Endothelial cell of umbilical vein (primary cell): ENCODE data around the gene A1BG. TPM values are rescaled to one million over a fixed set of nuclear protein-coding genes. Genes with fewer than 3 reads are reported as not detected.

Experiments
- BruUV-seq: library from RNA; stranded (reverse); fragments of 400-500 nt; replicated peaks from 2 replicates; lab custom pipeline; 2021; lab: Mats Ljungman, UMichigan
- CTCF ChIA-PET: fragments of 300-600, 350-600 bp; sonication (Branson Sonifier 250); formaldehyde crosslinking; loops from one replicate; lab custom pipeline; 2021; ENCODE audit warnings: antibody characterized with exemption, inconsistent platforms; lab: Charles Lee
- POLR2A ChIA-PET: fragments of 300-600, 350-600 bp; sonication (Branson Sonifier 250); formaldehyde crosslinking; loops from one replicate; lab custom pipeline; 2021; ENCODE audit warnings: antibody characterized with exemption, inconsistent platforms; lab: Charles Lee
- DNase-seq: peaks from one replicate; pipeline ENCODE4 v3.0.0-alpha.2; 2011; ENCODE audit warnings: low read depth, low spot score
- FAIRE-seq: peaks from 2 replicates; lab custom pipeline; 2011; peaks lifted over from hg19 to GRCh38; lab: Jason Lieb, UNC
- H2AFZ ChIP-seq: 2 replicates; pipeline ENCODE4 v1.6.0; 2012; ENCODE audit warnings: low read depth, low read length, control low read depth, inconsistent platforms
- H3K27ac ChIP-seq: 2 replicates; pipeline ENCODE4 v1.5.1; 2011; ENCODE audit warnings: low read depth, mild to moderate bottlenecking, control low read depth, low read length, moderate library complexity; ENCODE audit not compliant: insufficient read depth
- H3K27me3 ChIP-seq, 2 experiments: 2 replicates each; pipeline versions ENCODE4 v1.6.0 to v1.6.1; 2011; ENCODE audit warnings: low read length in 2 of 2, mixed read lengths in 1 of 2; ENCODE audit not compliant: control insufficient read depth in 2 of 2, insufficient read depth in 2 of 2
- H3K36me3 ChIP-seq, 2 experiments: 2 replicates in 1 of 2; 3 replicates in 1 of 2; pipeline ENCODE4 v1.5.1; 2011; ENCODE audit warnings: low read length in 2 of 2, mild to moderate bottlenecking in 1 of 2, moderate library complexity in 1 of 2; ENCODE audit not compliant: control insufficient read depth in 2 of 2, insufficient read depth in 2 of 2; ENCODE audit errors: extremely low read depth in 1 of 2
- H3K4me1 ChIP-seq: 3 replicates; pipeline ENCODE4 v1.5.1; 2011; ENCODE audit warnings: mild to moderate bottlenecking, low read length; ENCODE audit not compliant: control insufficient read depth, insufficient read depth; ENCODE audit errors: extremely low read depth
- H3K4me2 ChIP-seq: 2 replicates; pipeline ENCODE4 v1.6.1; 2011; ENCODE audit warnings: low read length, control low read depth, mixed read lengths; ENCODE audit not compliant: insufficient read depth
- H3K4me3 ChIP-seq, 3 experiments: fragments of 200-600 bp in 1 of 3; sonication (generic), shearing (Covaris generic) in 1 of 3; replicated peaks in 1 of 3; 2 replicates each; pipeline ENCODE4 v1.5.1; 2011 to 2016; ENCODE audit warnings: control low read depth in 3 of 3, low read length in 3 of 3, mild to moderate bottlenecking in 2 of 3, inconsistent platforms in 1 of 3, low read depth in 1 of 3, moderate library complexity in 1 of 3; ENCODE audit not compliant: insufficient read depth in 1 of 3
- H3K79me2 ChIP-seq: 2 replicates; pipeline ENCODE4 v1.6.0; 2012; ENCODE audit warnings: low read length, inconsistent platforms; ENCODE audit not compliant: control insufficient read depth, insufficient read depth
- H3K9ac ChIP-seq: replicated peaks from 2 replicates; pipeline ENCODE3; 2011; ENCODE audit warnings: low read length, control low read depth; ENCODE audit not compliant: insufficient read depth; ENCODE audit errors: extremely low read depth
- H3K9me1 ChIP-seq: replicated peaks from 3 replicates; pipeline ENCODE4 v1.6.0; 2011; ENCODE audit warnings: mild to moderate bottlenecking, low read length; ENCODE audit not compliant: control insufficient read depth, insufficient read depth; ENCODE audit errors: extremely low read depth
- H3K9me3 ChIP-seq: replicated peaks from 2 replicates; pipeline ENCODE4 v1.5.1; 2012; ENCODE audit warnings: low read length, inconsistent platforms; ENCODE audit not compliant: control insufficient read depth, insufficient read depth
- H4K20me1 ChIP-seq: replicated peaks from 2 replicates; pipeline ENCODE3; 2011; ENCODE audit warnings: mild to moderate bottlenecking, low read length; ENCODE audit not compliant: control insufficient read depth, insufficient read depth; ENCODE audit errors: extremely low read depth
- EZH2 ChIP-seq: IDR thresholded peaks from 2 replicates; pipeline ENCODE4 v1.6.1; 2012; ENCODE audit warnings: borderline replicate concordance, low read depth, mild to moderate bottlenecking, moderate library complexity, low read length, inconsistent platforms; ENCODE audit not compliant: severe bottlenecking
- FOS ChIP-seq: IDR thresholded peaks from 2 replicates; pipeline ENCODE4 v1.6.1; 2011; ENCODE audit warnings: mild to moderate bottlenecking, low read length, moderate library complexity, borderline replicate concordance; ENCODE audit not compliant: insufficient read depth
- GATA2 ChIP-seq: IDR thresholded peaks from 2 replicates; pipeline ENCODE4 v1.7.0; 2011; ENCODE audit warnings: low read depth, mild to moderate bottlenecking, moderate library complexity, mixed read lengths, low read length; ENCODE audit not compliant: insufficient read length, insufficient read depth
- JUN ChIP-seq: IDR thresholded peaks from 2 replicates; pipeline ENCODE4 v1.6.1; 2011; ENCODE audit warnings: borderline replicate concordance, low read depth; ENCODE audit not compliant: insufficient read length, insufficient read depth
- MYC ChIP-seq: IDR thresholded peaks from one replicate; pipeline ENCODE4 v1.6.1; 2011; ENCODE audit warnings: mild to moderate bottlenecking, low read depth, low read length
- POLR2A ChIP-seq: IDR thresholded peaks from 2 replicates; pipeline ENCODE4 v1.6.1; 2012; ENCODE audit warnings: low read depth, mild to moderate bottlenecking, control low read depth, low read length
- POLR2AphosphoS5 ChIP-seq: IDR thresholded peaks from 2 replicates; pipeline ENCODE4 v1.6.1; 2012; ENCODE audit warnings: low read depth, mild to moderate bottlenecking, control low read depth, low read length, moderate library complexity; ENCODE audit not compliant: insufficient read depth
- dilution Hi-C: fragments of 300-500 bp; cut with MboI; formaldehyde crosslinking; loops from one replicate; pipeline ENCODE4 v1.15.0; 2019; ENCODE audit warnings: low sequenced_read_pairs; ENCODE audit not compliant: extremely low pct_ligation_motif_present
- intact Hi-C: fragments of 100-400 bp; cut with micrococcal nuclease; formaldehyde crosslinking; loops from one replicate; pipeline ENCODE4 v1.10.0; 2022
- polyA plus RNA-seq, 4 experiments: library from polyadenylated mRNA; depleted of rRNA in 3 of 4; stranded (reverse) in 3 of 4; unstranded in 1 of 4; fragments of >200 nt; gene quantifications; 2 replicates each; pipeline versions ENCODE4 v1.2.1 to v1.2.3, GENCODE V29; 2011 to 2012; ENCODE audit warnings: missing spikeins in 1 of 4
- total RNA-seq: library from RNA; stranded (reverse); gene quantifications from 2 replicates; pipeline ENCODE4 v1.2.3, GENCODE V29; 2021
- TF ChIP-seq, protein P1 (sequence below): IDR thresholded peaks from 2 replicates; pipeline ENCODE4 v1.6.1; 2011; ENCODE audit not compliant: insufficient read depth, insufficient read length
- TF ChIP-seq, protein P2 (sequence below), 2 donors: IDR thresholded peaks; 1 replicate in 1 of 2; 2 replicates in 1 of 2; pipeline ENCODE4 v1.5.1; 2011; ENCODE audit warnings: low read length in 2 of 2, mild to moderate bottlenecking in 2 of 2, moderate library complexity in 2 of 2, control low read depth in 1 of 2, inconsistent platforms in 1 of 2, low read depth in 1 of 2; ENCODE audit not compliant: insufficient read depth in 1 of 2; ENCODE audit errors: extremely low read depth in 1 of 2

Gene A1BG
- total and polyA plus RNA-seq, 2 donors (not counting 3 experiments of a cell fraction or from before 2014, with no cell fraction given): 2.3 to 3.7 TPM

DNA sequence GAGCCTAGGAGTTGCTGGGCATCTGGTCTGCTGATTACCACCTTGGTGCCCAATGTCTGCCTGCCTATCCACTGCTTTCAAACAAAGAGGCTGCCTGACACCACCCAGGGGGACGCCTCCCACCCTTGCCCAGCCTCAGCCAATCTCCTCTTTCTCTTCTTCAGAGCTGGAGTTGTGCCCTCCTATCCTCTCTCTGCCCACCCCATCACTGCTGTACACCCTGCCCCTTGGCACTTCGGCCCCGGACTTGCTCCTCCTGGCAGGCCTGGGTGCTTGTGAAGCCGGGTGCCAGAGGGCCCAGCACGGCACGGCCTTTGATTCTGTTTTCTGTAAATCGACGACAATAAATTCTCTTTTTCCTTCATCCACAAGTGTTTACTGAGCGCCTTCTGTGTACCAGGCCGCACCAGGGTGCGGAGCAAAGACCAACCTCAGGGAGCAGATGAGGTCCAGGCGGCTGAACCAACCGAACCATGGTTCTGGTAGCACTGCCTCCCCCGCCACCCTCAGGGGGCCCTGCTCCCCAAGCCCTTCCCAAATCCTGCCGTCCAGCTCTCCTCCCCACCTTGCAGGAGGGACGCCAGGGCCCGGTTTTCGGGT lies 47.1 kb upstream of the A1BG start:
- H3K9ac ChIP-seq: no peak overlapping the region
- ChIA-PET CTCF (no interaction called here), POLR2A (no interaction called here)

More for the DNA sequence above, 47.1 kb upstream of the A1BG start:
- dilution Hi-C loops: no loop called here
- Histone ChIP-seq H3K79me2 (no peaks in the 10 kb centered on the region), H3K4me3 (peak overlapping the region in 2 of 3 experiments; percentile 41 to 43), H3K36me3 (no peaks in the 10 kb centered on the region), H3K9me3 (no peaks in the 10 kb centered on the region), H2AFZ (peak overlapping the region; percentile 91), H3K27ac (no peak overlapping the region), H3K4me1 (peaks cover 12% of the 10 kb centered on the region), H3K9me1 (no peaks in the 10 kb centered on the region), H4K20me1 (no peaks in the 10 kb centered on the region), H3K4me2 (peak overlapping the region; percentile 59), H3K27me3 (no peaks in the 10 kb centered on the region)
- no TSS peak for BruUV-seq
- FAIRE-seq (no peak), DNase-seq (no peak)
- TF ChIP-seq POLR2A (no peak), FOS (no peak), EZH2 (no peak), GATA2 (no peak), JUN (no peak), MYC (no peak), POLR2AphosphoS5 (no peak)
- TF ChIP-seq, protein P1, sequence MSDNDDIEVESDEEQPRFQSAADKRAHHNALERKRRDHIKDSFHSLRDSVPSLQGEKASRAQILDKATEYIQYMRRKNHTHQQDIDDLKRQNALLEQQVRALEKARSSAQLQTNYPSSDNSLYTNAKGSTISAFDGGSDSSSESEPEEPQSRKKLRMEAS: no peak
- TF ChIP-seq, protein P2, sequence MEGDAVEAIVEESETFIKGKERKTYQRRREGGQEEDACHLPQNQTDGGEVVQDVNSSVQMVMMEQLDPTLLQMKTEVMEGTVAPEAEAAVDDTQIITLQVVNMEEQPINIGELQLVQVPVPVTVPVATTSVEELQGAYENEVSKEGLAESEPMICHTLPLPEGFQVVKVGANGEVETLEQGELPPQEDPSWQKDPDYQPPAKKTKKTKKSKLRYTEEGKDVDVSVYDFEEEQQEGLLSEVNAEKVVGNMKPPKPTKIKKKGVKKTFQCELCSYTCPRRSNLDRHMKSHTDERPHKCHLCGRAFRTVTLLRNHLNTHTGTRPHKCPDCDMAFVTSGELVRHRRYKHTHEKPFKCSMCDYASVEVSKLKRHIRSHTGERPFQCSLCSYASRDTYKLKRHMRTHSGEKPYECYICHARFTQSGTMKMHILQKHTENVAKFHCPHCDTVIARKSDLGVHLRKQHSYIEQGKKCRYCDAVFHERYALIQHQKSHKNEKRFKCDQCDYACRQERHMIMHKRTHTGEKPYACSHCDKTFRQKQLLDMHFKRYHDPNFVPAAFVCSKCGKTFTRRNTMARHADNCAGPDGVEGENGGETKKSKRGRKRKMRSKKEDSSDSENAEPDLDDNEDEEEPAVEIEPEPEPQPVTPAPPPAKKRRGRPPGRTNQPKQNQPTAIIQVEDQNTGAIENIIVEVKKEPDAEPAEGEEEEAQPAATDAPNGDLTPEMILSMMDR (IDR thresholded peaks at IDR 0.05; ENCODE audit: extremely low read depth in 1 of 2, insufficient read depth in 1 of 2, low read depth in 1 of 2, low read length in 2 of 2): no peak
- intact Hi-C loops: loop anchor here (2.0 kb wide), 1 partner anchor 14 kb away; the partner anchor contains the start of gene RPS5
